WTC11 (cell line): Measurements from ENCODE around the gene TTC17. TPM values are rescaled to one million over a fixed set of nuclear protein-coding genes. Genes with fewer than 3 reads are reported as not detected.
"Not testable (repeated sequence)": the region's sequence is repeated elsewhere in the genome, so short reads cannot be mapped to it uniquely, and the experiment has no call there.

Experiments used
- ATAC-seq: fragments of 200-7000 bp; cut with Tn5 transposase; 2 replicates; pipeline ENCODE4 v1.10.0; 2021; ENCODE audit warnings: mild to moderate bottlenecking, moderate library complexity
- CTCF ChIA-PET: fragments of 300-600 bp; sonication (Branson Sonifier 250); formaldehyde crosslinking; loops from one replicate; lab custom pipeline; 2021; ENCODE audit warnings: antibody characterized with exemption; lab: Charles Lee
- POLR2A ChIA-PET: fragments of 350-600 bp; sonication (Branson Sonifier 250); formaldehyde crosslinking; loops from one replicate; lab custom pipeline; 2021; ENCODE audit warnings: antibody characterized with exemption; lab: Charles Lee
- DNase-seq: peaks from one replicate; pipeline ENCODE4 v3.0.0; 2021; ENCODE audit warnings: low spot score
- H3K27ac Mint-ChIP-seq: 2 replicates; pipeline ENCODE4 v1.8.0; 2021; ENCODE audit warnings: mixed read lengths
- H3K27me3 Mint-ChIP-seq: 2 replicates; pipeline ENCODE4 v1.8.0; 2021; ENCODE audit warnings: low read depth, mild to moderate bottlenecking, moderate library complexity, mixed read lengths
- H3K36me3 Mint-ChIP-seq: 2 replicates; pipeline ENCODE4 v1.8.0; 2021; ENCODE audit warnings: mixed read lengths
- H3K4me1 Mint-ChIP-seq: 2 replicates; pipeline ENCODE4 v1.8.0; 2022; ENCODE audit warnings: mixed read lengths
- H3K4me3 Mint-ChIP-seq: 2 replicates; pipeline ENCODE4 v1.8.0; 2021; ENCODE audit warnings: mild to moderate bottlenecking, moderate library complexity, mixed read lengths
- H3K9me3 Mint-ChIP-seq: 2 replicates; pipeline ENCODE4 v1.8.0; 2021; ENCODE audit warnings: mixed read lengths
- ATF2 ChIP-seq: sonication (generic); formaldehyde crosslinking; IDR thresholded peaks from 2 replicates; pipeline ENCODE4 v1.8.1; 2022; ENCODE audit warnings: low read depth, missing genetic modification reagents, borderline replicate concordance
- CBFB ChIP-seq: sonication (generic); formaldehyde crosslinking; IDR thresholded peaks from 2 replicates; pipeline ENCODE4 v1.8.1; 2022; ENCODE audit warnings: mild to moderate bottlenecking, low read depth, missing genetic modification reagents
- CREM ChIP-seq: sonication (generic); formaldehyde crosslinking; IDR thresholded peaks from 2 replicates; pipeline ENCODE4 v1.8.1; 2022; ENCODE audit warnings: mild to moderate bottlenecking, missing genetic modification reagents, moderate library complexity
- CTCF ChIP-seq: fragments of 200-600 bp; IDR thresholded peaks from 2 replicates; pipeline ENCODE4 v1.8.0; 2022; ENCODE audit warnings: antibody characterized with exemption
- E2F1 ChIP-seq: sonication (generic); formaldehyde crosslinking; IDR thresholded peaks from 2 replicates; pipeline ENCODE4 v1.8.0; 2022; ENCODE audit warnings: mild to moderate bottlenecking, missing genetic modification reagents
- EMX1 ChIP-seq: fragments of 250-450 bp; sonication (Bioruptor Pico); IDR thresholded peaks from 2 replicates; pipeline ENCODE4 v1.8.0; 2021; ENCODE audit warnings: mild to moderate bottlenecking
- ETV6 ChIP-seq: sonication (generic); formaldehyde crosslinking; IDR thresholded peaks from 2 replicates; pipeline ENCODE4 v1.8.1; 2022; ENCODE audit warnings: mild to moderate bottlenecking, missing genetic modification reagents
- GABPB1 ChIP-seq: sonication (generic); formaldehyde crosslinking; IDR thresholded peaks from 2 replicates; pipeline ENCODE4 v1.8.1; 2023; ENCODE audit warnings: mild to moderate bottlenecking, missing genetic modification reagents
- GTF2I ChIP-seq: fragments of 250-450 bp; sonication (Bioruptor Pico); conservative IDR thresholded peaks from 2 replicates; pipeline ENCODE4 v1.4.0; 2021; ENCODE audit warnings: mild to moderate bottlenecking
- HMGA2 ChIP-seq: fragments of 250-450 bp; sonication (Bioruptor Pico); IDR thresholded peaks from 2 replicates; pipeline ENCODE4 v1.4.0; 2021; ENCODE audit warnings: mild to moderate bottlenecking, moderate library complexity
- JAZF1 ChIP-seq: fragments of 250-450 bp; sonication (Bioruptor Pico); IDR thresholded peaks from 2 replicates; pipeline ENCODE4 v1.9.0; 2021; ENCODE audit warnings: moderate library complexity, mild to moderate bottlenecking, inconsistent platforms
- MXD4 ChIP-seq: fragments of 250-450 bp; sonication (Bioruptor Pico); IDR thresholded peaks from 2 replicates; pipeline ENCODE4 v1.8.0; 2021; ENCODE audit warnings: mild to moderate bottlenecking, moderate library complexity, borderline replicate concordance
- SMAD3 ChIP-seq: sonication (generic); formaldehyde crosslinking; IDR thresholded peaks from 2 replicates; pipeline ENCODE4 v1.8.0; 2022; ENCODE audit warnings: missing genetic modification reagents, mild to moderate bottlenecking, borderline replicate concordance
- ZNF263 ChIP-seq: sonication (generic); formaldehyde crosslinking; IDR thresholded peaks from 2 replicates; pipeline ENCODE4 v1.8.1; 2022; ENCODE audit warnings: low read depth, mild to moderate bottlenecking, moderate library complexity, missing genetic modification reagents
- ZNF281 ChIP-seq: sonication (generic); formaldehyde crosslinking; IDR thresholded peaks from 2 replicates; pipeline ENCODE4 v1.8.0; 2023; ENCODE audit warnings: mild to moderate bottlenecking, missing genetic modification reagents
- ZNF671 ChIP-seq: fragments of 250-450 bp; sonication (Bioruptor Pico); IDR thresholded peaks from 2 replicates; pipeline ENCODE4 v1.8.0; 2021; ENCODE audit warnings: mild to moderate bottlenecking
- total RNA-seq: library from RNA; stranded (reverse); gene quantifications from 3 replicates; pipeline ENCODE4 v1.2.3, GENCODE V29; 2021
- TF ChIP-seq, protein P1 (sequence below): sonication (generic); formaldehyde crosslinking; IDR thresholded peaks from 2 replicates; pipeline ENCODE4 v1.8.1; 2022; ENCODE audit warnings: mild to moderate bottlenecking, moderate library complexity, missing genetic modification reagents
- TF ChIP-seq, protein P2 (sequence below): fragments of 250-450 bp; sonication (Bioruptor Pico); IDR thresholded peaks from 2 replicates; pipeline ENCODE4 v1.9.0; 2021; ENCODE audit warnings: mild to moderate bottlenecking, borderline replicate concordance

The TTC17 gene
- total RNA-seq, 1 experiment from 2014 or later: 69.0 TPM

DNA sequence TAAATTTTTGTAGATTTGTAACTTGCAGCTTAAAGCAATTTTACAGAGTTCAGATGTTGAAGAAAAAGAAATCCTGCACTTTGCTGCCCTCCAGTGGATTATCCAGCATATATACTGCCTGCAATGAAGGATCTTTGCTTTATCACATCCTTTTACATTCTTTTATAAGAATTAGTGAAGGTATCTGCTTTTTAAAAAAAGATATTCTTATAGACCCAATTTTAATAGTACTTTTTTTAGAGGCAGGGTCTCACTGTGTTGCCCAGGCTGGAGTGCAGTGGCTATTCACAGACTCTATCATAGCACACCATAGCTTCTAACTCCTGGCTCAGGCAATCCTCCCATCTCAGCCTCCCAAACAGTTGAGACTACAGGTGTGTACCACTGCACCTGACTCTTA lies 60.7 kb downstream of the TTC17 start:
- no peak for DNase-seq
- ATAC-seq: 0 out of 2 replicates have a peak, but pooled peaks have one; percentile 34
- Mint-ChIP-seq H3K27me3 (no peaks in the 10 kb centered on the region), H3K27ac (no peak overlapping the region), H3K4me3 (no peak overlapping the region), H3K36me3 (peaks cover 25% of the 10 kb centered on the region), H3K9me3 (peaks cover 8% of the 10 kb centered on the region), H3K4me1 (no peaks in the 10 kb centered on the region)
- POLR2A ChIA-PET: interaction anchor here (0.6 kb wide), 1 partner anchor 1904 kb away, joined by 4 read pairs; no protein-coding TSS in a partner anchor
- TF ChIP-seq ZNF281 (no peak), CTCF (0 out of 2 replicates have a peak, but pooled peaks have one; percentile 33)
- CTCF ChIA-PET: interaction anchor here (0.6 to 1.8 kb wide), 18 partner anchors 8 to 161 kb away, joined by 3 to 24 read pairs (median 3); partner anchors contain the start of genes API5 and TTC17

- Mint-ChIP-seq H3K36me3 (peaks cover 7% of the 10 kb centered on the region), H3K27ac (no peak overlapping the region), H3K27me3 (no peaks in the 10 kb centered on the region), H3K4me1 (no peaks in the 10 kb centered on the region), H3K4me3 (no peak overlapping the region), H3K9me3 (peaks cover 3% of the 10 kb centered on the region; the same call in 1 of the 2 replicates)
- ChIA-PET POLR2A (no interaction called here), CTCF (interaction anchor here (1.7 kb wide), 1 partner anchor 9 kb away, joined by 7 read pairs; no protein-coding TSS in a partner anchor)
- no peak for ATAC-seq
- TF ChIP-seq E2F1: no peak
- no peak for TF ChIP-seq ZNF263 (CRISPR knock-in tag)
- TF ChIP-seq CREM (CRISPR knock-in tag): no peak
- TF ChIP-seq, protein P1, sequence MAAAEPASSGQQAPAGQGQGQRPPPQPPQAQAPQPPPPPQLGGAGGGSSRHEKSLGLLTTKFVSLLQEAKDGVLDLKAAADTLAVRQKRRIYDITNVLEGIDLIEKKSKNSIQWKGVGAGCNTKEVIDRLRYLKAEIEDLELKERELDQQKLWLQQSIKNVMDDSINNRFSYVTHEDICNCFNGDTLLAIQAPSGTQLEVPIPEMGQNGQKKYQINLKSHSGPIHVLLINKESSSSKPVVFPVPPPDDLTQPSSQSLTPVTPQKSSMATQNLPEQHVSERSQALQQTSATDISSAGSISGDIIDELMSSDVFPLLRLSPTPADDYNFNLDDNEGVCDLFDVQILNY (CRISPR knock-in tag): no peak
- no peak for TF ChIP-seq SMAD3
- no peak for TF ChIP-seq MXD4 (CRISPR knock-in tag)
- no peak for TF ChIP-seq JAZF1
- no peak for TF ChIP-seq ZNF671 (CRISPR knock-in tag)
- TF ChIP-seq GTF2I: no peak
- TF ChIP-seq GABPB1 (CRISPR knock-in tag): no peak
- no peak for TF ChIP-seq CBFB (CRISPR knock-in tag)
- no peak for TF ChIP-seq ATF2 (CRISPR knock-in tag)
- no peak for TF ChIP-seq ETV6
- TF ChIP-seq EMX1 (CRISPR knock-in tag): no peak
- TF ChIP-seq, protein P2, sequence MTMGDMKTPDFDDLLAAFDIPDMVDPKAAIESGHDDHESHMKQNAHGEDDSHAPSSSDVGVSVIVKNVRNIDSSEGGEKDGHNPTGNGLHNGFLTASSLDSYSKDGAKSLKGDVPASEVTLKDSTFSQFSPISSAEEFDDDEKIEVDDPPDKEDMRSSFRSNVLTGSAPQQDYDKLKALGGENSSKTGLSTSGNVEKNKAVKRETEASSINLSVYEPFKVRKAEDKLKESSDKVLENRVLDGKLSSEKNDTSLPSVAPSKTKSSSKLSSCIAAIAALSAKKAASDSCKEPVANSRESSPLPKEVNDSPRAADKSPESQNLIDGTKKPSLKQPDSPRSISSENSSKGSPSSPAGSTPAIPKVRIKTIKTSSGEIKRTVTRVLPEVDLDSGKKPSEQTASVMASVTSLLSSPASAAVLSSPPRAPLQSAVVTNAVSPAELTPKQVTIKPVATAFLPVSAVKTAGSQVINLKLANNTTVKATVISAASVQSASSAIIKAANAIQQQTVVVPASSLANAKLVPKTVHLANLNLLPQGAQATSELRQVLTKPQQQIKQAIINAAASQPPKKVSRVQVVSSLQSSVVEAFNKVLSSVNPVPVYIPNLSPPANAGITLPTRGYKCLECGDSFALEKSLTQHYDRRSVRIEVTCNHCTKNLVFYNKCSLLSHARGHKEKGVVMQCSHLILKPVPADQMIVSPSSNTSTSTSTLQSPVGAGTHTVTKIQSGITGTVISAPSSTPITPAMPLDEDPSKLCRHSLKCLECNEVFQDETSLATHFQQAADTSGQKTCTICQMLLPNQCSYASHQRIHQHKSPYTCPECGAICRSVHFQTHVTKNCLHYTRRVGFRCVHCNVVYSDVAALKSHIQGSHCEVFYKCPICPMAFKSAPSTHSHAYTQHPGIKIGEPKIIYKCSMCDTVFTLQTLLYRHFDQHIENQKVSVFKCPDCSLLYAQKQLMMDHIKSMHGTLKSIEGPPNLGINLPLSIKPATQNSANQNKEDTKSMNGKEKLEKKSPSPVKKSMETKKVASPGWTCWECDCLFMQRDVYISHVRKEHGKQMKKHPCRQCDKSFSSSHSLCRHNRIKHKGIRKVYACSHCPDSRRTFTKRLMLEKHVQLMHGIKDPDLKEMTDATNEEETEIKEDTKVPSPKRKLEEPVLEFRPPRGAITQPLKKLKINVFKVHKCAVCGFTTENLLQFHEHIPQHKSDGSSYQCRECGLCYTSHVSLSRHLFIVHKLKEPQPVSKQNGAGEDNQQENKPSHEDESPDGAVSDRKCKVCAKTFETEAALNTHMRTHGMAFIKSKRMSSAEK (CRISPR knock-in tag): no peak
- TF ChIP-seq HMGA2 (CRISPR knock-in tag): no peak
- DNase-seq: no peak
Measured at GRCh38 chr11:43427971-43428370, 69.3 kb downstream of the TTC17 start.

DNA sequence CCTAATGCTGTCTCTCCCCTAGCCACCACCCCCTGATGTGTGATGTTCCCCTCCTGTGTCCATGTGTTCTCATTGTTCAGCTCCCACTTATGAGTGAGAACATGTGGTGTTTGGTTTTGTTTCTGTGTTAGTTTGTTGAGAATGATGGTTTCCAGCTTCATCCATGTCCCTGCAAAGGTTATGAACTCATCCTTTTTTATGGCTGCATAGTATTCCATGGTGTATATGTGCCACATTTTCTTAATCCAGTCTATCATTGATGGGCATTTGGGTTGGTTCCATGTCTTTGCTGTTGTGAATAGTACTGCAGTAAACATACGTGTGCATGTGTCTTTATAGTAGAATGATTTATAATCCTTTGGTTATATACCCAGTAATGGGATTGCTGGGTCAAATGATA lies 72.2 kb downstream of the TTC17 start:
- ATAC-seq, H3K27me3 Mint-ChIP-seq, DNase-seq, H3K27ac Mint-ChIP-seq, H3K4me3 Mint-ChIP-seq, H3K36me3 Mint-ChIP-seq, POLR2A ChIA-PET, H3K4me1 Mint-ChIP-seq, CTCF ChIA-PET, H3K9me3 Mint-ChIP-seq: not testable (repeated sequence)
